ENCODE data around the gene OR52D1. TPM values are rescaled to one million over a fixed set of nuclear protein-coding genes. Genes with fewer than 3 reads are reported as not detected.

The OR52D1 gene
- total and polyA plus RNA-seq, 9 of the 15 experiments (the other 6 are each of a cell fraction or from before 2014, with no cell fraction given) = 0.14 to 1.3 (median 0.97) TPM; not detected in 6

DNA sequence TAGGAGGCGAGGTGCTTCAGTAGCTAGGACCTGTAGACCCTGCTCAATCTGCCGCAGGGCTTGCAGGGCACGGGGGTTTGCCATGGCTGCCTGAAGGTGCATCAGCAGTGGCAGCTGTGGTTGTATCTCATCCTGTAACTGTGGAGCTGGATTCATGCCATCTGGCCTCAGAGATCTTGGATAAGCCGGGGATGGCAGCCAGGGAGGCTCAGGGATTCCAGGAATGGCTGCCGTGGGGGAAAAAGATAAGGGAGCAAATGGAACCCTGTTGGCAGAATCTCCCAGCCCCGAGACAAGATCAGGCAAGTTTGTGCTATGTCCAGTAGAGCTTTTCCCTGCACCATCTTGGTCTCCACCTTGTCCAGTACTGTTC is 19.4 kb downstream of the OR52D1 start (continued):
- TF ChIP-seq, protein P1, sequence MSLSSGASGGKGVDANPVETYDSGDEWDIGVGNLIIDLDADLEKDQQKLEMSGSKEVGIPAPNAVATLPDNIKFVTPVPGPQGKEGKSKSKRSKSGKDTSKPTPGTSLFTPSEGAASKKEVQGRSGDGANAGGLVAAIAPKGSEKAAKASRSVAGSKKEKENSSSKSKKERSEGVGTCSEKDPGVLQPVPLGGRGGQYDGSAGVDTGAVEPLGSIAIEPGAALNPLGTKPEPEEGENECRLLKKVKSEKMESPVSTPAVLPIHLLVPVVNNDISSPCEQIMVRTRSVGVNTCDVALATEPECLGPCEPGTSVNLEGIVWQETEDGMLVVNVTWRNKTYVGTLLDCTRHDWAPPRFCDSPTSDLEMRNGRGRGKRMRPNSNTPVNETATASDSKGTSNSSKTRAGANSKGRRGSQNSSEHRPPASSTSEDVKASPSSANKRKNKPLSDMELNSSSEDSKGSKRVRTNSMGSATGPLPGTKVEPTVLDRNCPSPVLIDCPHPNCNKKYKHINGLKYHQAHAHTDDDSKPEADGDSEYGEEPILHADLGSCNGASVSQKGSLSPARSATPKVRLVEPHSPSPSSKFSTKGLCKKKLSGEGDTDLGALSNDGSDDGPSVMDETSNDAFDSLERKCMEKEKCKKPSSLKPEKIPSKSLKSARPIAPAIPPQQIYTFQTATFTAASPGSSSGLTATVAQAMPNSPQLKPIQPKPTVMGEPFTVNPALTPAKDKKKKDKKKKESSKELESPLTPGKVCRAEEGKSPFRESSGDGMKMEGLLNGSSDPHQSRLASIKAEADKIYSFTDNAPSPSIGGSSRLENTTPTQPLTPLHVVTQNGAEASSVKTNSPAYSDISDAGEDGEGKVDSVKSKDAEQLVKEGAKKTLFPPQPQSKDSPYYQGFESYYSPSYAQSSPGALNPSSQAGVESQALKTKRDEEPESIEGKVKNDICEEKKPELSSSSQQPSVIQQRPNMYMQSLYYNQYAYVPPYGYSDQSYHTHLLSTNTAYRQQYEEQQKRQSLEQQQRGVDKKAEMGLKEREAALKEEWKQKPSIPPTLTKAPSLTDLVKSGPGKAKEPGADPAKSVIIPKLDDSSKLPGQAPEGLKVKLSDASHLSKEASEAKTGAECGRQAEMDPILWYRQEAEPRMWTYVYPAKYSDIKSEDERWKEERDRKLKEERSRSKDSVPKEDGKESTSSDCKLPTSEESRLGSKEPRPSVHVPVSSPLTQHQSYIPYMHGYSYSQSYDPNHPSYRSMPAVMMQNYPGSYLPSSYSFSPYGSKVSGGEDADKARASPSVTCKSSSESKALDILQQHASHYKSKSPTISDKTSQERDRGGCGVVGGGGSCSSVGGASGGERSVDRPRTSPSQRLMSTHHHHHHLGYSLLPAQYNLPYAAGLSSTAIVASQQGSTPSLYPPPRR (CRISPR knock-in tag; IDR thresholded peaks at IDR 0.05; ENCODE audit: borderline replicate concordance) = no peak
- TF ChIP-seq ZBED1 (IDR thresholded peaks at IDR 0.05) (no peak), CCAR2 (IDR thresholded peaks at IDR 0.05; ENCODE audit: low read depth, low read length) (no peak), ZNF75A (CRISPR knock-in tag; IDR thresholded peaks at IDR 0.05) (no peak), NFIC (IDR thresholded peaks at IDR 0.05) (peak; percentile 47; the same call in 1 of the 2 replicates), YY1 (IDR thresholded peaks at IDR 0.05; ENCODE audit: borderline replicate concordance in 1 of 3, control insufficient read depth in 1 of 3, extremely low read depth in 1 of 3, insufficient read depth in 3 of 3, insufficient read length in 1 of 3, insufficient replicate concordance in 2 of 3, low read depth in 1 of 3, low read length in 2 of 3) (no peak), CXXC5 (CRISPR knock-in tag; IDR thresholded peaks at IDR 0.05) (peak; percentile 9; the same call in 1 of the 2 replicates), RAD51 (IDR thresholded peaks at IDR 0.05; ENCODE audit: borderline replicate concordance, low read depth) (no peak), YBX1 (IDR thresholded peaks at IDR 0.05) (no peak), FOXK2 (conservative IDR thresholded peaks at IDR 0.05 in 1 of 2, IDR thresholded peaks at IDR 0.05 in 1 of 2; ENCODE audit: low read depth in 2 of 2) (no peak), HMG20A (CRISPR knock-in tag; conservative IDR thresholded peaks at IDR 0.05) (no peak), HSF4 (CRISPR knock-in tag; IDR thresholded peaks at IDR 0.05; ENCODE audit: borderline replicate concordance) (no peak), ZNF551 (CRISPR knock-in tag; IDR thresholded peaks at IDR 0.05) (no peak), KLF6 (CRISPR knock-in tag; IDR thresholded peaks at IDR 0.05; ENCODE audit: borderline replicate concordance) (no peak), GATAD2A (IDR thresholded peaks at IDR 0.05) (no peak), ZNF41 (CRISPR knock-in tag; conservative IDR thresholded peaks at IDR 0.05) (no peak), HEY1 (CRISPR knock-in tag; IDR thresholded peaks at IDR 0.05; ENCODE audit: borderline replicate concordance) (no peak)
- TF ChIP-seq, protein P2, sequence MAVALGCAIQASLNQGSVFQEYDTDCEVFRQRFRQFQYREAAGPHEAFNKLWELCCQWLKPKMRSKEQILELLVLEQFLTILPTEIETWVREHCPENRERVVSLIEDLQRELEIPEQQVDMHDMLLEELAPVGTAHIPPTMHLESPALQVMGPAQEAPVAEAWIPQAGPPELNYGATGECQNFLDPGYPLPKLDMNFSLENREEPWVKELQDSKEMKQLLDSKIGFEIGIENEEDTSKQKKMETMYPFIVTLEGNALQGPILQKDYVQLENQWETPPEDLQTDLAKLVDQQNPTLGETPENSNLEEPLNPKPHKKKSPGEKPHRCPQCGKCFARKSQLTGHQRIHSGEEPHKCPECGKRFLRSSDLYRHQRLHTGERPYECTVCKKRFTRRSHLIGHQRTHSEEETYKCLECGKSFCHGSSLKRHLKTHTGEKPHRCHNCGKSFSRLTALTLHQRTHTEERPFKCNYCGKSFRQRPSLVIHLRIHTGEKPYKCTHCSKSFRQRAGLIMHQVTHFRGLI (CRISPR knock-in tag; IDR thresholded peaks at IDR 0.05) = no peak
- TF ChIP-seq, protein P3, sequence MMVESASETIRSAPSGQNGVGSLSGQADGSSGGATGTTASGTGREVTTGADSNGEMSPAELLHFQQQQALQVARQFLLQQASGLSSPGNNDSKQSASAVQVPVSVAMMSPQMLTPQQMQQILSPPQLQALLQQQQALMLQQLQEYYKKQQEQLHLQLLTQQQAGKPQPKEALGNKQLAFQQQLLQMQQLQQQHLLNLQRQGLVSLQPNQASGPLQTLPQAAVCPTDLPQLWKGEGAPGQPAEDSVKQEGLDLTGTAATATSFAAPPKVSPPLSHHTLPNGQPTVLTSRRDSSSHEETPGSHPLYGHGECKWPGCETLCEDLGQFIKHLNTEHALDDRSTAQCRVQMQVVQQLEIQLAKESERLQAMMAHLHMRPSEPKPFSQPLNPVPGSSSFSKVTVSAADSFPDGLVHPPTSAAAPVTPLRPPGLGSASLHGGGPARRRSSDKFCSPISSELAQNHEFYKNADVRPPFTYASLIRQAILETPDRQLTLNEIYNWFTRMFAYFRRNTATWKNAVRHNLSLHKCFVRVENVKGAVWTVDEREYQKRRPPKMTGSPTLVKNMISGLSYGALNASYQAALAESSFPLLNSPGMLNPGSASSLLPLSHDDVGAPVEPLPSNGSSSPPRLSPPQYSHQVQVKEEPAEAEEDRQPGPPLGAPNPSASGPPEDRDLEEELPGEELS (CRISPR knock-in tag; IDR thresholded peaks at IDR 0.05; ENCODE audit: borderline replicate concordance) = no peak

Measured in K562 (cell line).